ENCODE measurements around the gene FAM221A.

- TF ChIP-seq CTCF (IDR thresholded peaks at IDR 0.05) (no peak), POLR2AphosphoS5 (IDR thresholded peaks at IDR 0.05) (no peak), POLR2A (IDR thresholded peaks at IDR 0.05) (no peak)
These were observed 25.5 kb upstream of the FAM221A start for GRCh38 chr7:23654508-23654907.
